ENCODE measurements around the gene M1AP.

DNA sequence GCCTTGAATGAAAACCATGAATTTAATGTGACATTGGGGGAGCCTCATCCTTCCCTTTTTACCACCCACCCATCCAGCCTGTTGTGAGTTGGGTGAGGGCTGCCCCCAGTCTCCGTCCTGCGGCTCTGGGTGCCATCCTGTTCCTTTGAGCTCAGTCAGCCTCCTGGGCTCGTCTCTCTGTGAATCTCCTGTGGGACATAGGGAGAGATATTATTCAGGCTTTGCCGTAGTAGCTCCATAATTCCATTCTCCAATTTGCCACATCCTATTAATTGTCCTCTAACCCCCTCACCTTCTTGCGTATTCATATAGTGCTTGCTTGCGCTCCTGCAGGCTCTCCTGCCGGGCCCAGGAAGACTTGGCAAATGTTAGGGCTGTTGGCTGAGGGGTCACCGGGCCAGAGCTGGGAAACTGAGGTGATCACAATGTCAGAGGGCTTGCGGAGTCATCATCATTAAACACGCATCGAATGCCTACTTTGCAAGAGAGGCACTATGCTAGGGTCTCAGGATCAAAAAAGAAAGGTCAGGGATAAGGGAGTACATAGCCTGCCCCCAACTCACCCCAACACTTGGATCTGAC is 121.4 kb downstream of the M1AP start:
- TF ChIP-seq, protein P1, sequence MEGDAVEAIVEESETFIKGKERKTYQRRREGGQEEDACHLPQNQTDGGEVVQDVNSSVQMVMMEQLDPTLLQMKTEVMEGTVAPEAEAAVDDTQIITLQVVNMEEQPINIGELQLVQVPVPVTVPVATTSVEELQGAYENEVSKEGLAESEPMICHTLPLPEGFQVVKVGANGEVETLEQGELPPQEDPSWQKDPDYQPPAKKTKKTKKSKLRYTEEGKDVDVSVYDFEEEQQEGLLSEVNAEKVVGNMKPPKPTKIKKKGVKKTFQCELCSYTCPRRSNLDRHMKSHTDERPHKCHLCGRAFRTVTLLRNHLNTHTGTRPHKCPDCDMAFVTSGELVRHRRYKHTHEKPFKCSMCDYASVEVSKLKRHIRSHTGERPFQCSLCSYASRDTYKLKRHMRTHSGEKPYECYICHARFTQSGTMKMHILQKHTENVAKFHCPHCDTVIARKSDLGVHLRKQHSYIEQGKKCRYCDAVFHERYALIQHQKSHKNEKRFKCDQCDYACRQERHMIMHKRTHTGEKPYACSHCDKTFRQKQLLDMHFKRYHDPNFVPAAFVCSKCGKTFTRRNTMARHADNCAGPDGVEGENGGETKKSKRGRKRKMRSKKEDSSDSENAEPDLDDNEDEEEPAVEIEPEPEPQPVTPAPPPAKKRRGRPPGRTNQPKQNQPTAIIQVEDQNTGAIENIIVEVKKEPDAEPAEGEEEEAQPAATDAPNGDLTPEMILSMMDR (IDR thresholded peaks at IDR 0.05): no peak
- no peak for TF ChIP-seq POLR2A (IDR thresholded peaks at IDR 0.05)

Measured in sigmoid colon (tissue), 3 donors.